Measurements from ENCODE around the gene VAT1L. TPM values are rescaled to one million over a fixed set of nuclear protein-coding genes. Genes with fewer than 3 reads are reported as not detected.

Gene VAT1L
- total and polyA plus RNA-seq, 2 experiments from 2014 or later, result 3.1 to 5.9 TPM

- Histone ChIP-seq H4K20me1 (ENCODE audit: insufficient read depth, poor library complexity, severe bottlenecking) (no peaks in the 10 kb centered on the region), H3K4me3 (no peak overlapping the region), H2AFZ (no peak overlapping the region), H3K79me2 (no peaks in the 10 kb centered on the region), H3K27me3 (no peaks in the 10 kb centered on the region), H3K4me2 (no peak overlapping the region), H3K4me1 (ENCODE audit: insufficient read depth) (peaks cover 3% of the 10 kb centered on the region), H3K36me3 (replicated peaks; ENCODE audit: insufficient read depth, low read depth) (no peaks in the 10 kb centered on the region), H3K9me3 (ENCODE audit: low read depth) (no peaks in the 10 kb centered on the region), H3K9me2 (replicated peaks; ENCODE audit: insufficient read depth) (no peaks in the 10 kb centered on the region), H3K27ac (no peak overlapping the region)
- no peak for TF ChIP-seq CTCF (IDR thresholded peaks at IDR 0.05; ENCODE audit: poor library complexity)
- no peak for TF ChIP-seq EZH2phosphoT487 (IDR thresholded peaks at IDR 0.05; ENCODE audit: low read depth, severe bottlenecking, unreplicated experiment)
- TF ChIP-seq EZH2 (IDR thresholded peaks at IDR 0.05; ENCODE audit: borderline replicate concordance), result no peak
- no peak for DNase-seq (ENCODE audit: low spot score)
- WGBS (ENCODE audit: low lambda C conversion rate, missing lambda C conversion rate), result 83% methylated on average over 3 of the region's 3 CpGs
These were observed 218.8 kb downstream of the VAT1L start for GRCh38 chr16:78007121-78007520.

GRCh38 chr16:78022347-78023060, 234.1 kb downstream of the VAT1L start, which contains the start of gene CLEC3A:
CLEC3A (plus strand) TSS chr16:78022548; CDS start chr16:78022627, 79 bp downstream.
- H2AFZ ChIP-seq, result no peak within 1 kb of the TSS
- TF ChIP-seq CTCF (IDR thresholded peaks at IDR 0.05; ENCODE audit: poor library complexity), result no peak
- H3K9me2 ChIP-seq (replicated peaks; ENCODE audit: insufficient read depth), result no peaks in the 10 kb centered on the region
- H3K4me3 ChIP-seq, result no peak within 1 kb of the TSS
- H3K79me2 ChIP-seq, result no peaks in the 10 kb centered on the region
- DNase-seq (ENCODE audit: low spot score), result peak; percentile 19
- H3K36me3 ChIP-seq (replicated peaks; ENCODE audit: insufficient read depth, low read depth), result no peaks in the 10 kb centered on the region
- no peak within 1 kb of the TSS for H3K27ac ChIP-seq
- no peaks in the 10 kb centered on the region for H3K9me3 ChIP-seq (ENCODE audit: low read depth)
- no peaks in the 10 kb centered on the region for H3K27me3 ChIP-seq
- H3K4me2 ChIP-seq, result peak within 1 kb of the TSS; percentile 61
- H3K4me1 ChIP-seq (ENCODE audit: insufficient read depth), result no peaks in the 10 kb centered on the region
- WGBS (ENCODE audit: low lambda C conversion rate, missing lambda C conversion rate), result 34% methylated on average over 5 of the region's 5 CpGs
- H4K20me1 ChIP-seq (ENCODE audit: insufficient read depth, poor library complexity, severe bottlenecking), result no peaks in the 10 kb centered on the region

GRCh38 chr16:78024159-78024558, 235.8 kb downstream of the VAT1L start:
- TF ChIP-seq EZH2phosphoT487 (IDR thresholded peaks at IDR 0.05; ENCODE audit: low read depth, severe bottlenecking, unreplicated experiment) (no peak), CTCF (IDR thresholded peaks at IDR 0.05; ENCODE audit: poor library complexity) (no peak), EZH2 (IDR thresholded peaks at IDR 0.05; ENCODE audit: borderline replicate concordance) (no peak)
- no peaks in the 10 kb centered on the region for H3K79me2 ChIP-seq
- DNase-seq (ENCODE audit: low spot score), result no peak

More at GRCh38 chr16:78024159-78024558, 235.8 kb downstream of the VAT1L start:
- H3K27me3 ChIP-seq, result no peaks in the 10 kb centered on the region
- H2AFZ ChIP-seq, result no peak overlapping the region
- H3K4me3 ChIP-seq, result no peak overlapping the region
- no peaks in the 10 kb centered on the region for H3K36me3 ChIP-seq (replicated peaks; ENCODE audit: insufficient read depth, low read depth)
- H4K20me1 ChIP-seq (ENCODE audit: insufficient read depth, poor library complexity, severe bottlenecking), result no peaks in the 10 kb centered on the region
- H3K9me2 ChIP-seq (replicated peaks; ENCODE audit: insufficient read depth), result no peaks in the 10 kb centered on the region
- no peak overlapping the region for H3K4me2 ChIP-seq
- H3K9me3 ChIP-seq (ENCODE audit: low read depth), result no peaks in the 10 kb centered on the region
- WGBS (ENCODE audit: low lambda C conversion rate, missing lambda C conversion rate), result 99% methylated on average over 5 of the region's 5 CpGs
- H3K4me1 ChIP-seq (ENCODE audit: insufficient read depth), result no peaks in the 10 kb centered on the region
- no peak overlapping the region for H3K27ac ChIP-seq
